ENCODE data around the gene FKBP14.

Gene FKBP14

DNA sequence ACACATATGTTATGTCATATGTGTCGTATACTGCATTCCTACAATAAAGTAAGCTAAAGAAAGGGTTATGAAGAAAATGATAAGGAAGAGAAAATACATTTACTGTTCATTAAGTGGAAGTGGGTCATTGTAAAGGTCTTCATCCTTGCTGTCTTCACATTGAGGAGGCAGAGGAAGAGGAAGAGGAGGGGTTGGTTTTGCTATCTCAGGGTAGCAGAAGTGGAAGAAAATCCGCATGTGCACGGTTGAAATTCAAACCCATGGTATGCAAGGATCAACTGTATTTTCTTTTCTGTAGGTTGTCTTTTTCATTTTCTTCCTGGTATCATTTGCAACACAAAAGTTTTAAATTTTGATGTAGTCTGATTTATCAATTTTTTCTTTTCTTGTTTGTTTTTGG lies 8.0 kb upstream of the FKBP14 start:
- Histone ChIP-seq H3K4me3 (ENCODE audit: low read length in 2 of 2) (no peak overlapping the region), H3K27ac (replicated peaks; ENCODE audit: low read length) (no peak overlapping the region), H3K9ac (ENCODE audit: low read depth, low read length, poor library complexity) (no peak overlapping the region), H2BK15ac (ENCODE audit: low read length) (no peak overlapping the region), H2BK120ac (ENCODE audit: low read depth, low read length) (no peak overlapping the region), H2AFZ (ENCODE audit: low read length) (no peak overlapping the region), H3K18ac (ENCODE audit: low read length) (no peak overlapping the region), H4K91ac (ENCODE audit: low read depth, low read length, poor library complexity) (no peak overlapping the region), H3K79me1 (ENCODE audit: low read depth, low read length) (peaks cover 8% of the 10 kb centered on the region), H3K23ac (ENCODE audit: low read depth, low read length, poor library complexity) (no peak overlapping the region), H3K4me1 (ENCODE audit: control insufficient read depth in 2 of 2, insufficient read depth in 1 of 2, low read depth in 1 of 2, low read length in 2 of 2) (peaks cover 8 to 9% of the 10 kb centered on the region in 2 donors), H3K4ac (ENCODE audit: low read length) (no peak overlapping the region), H3K36me3 (replicated peaks in 1 of 2; ENCODE audit: control insufficient read depth in 2 of 2, insufficient read depth in 2 of 2, low read length in 2 of 2) (peaks cover 0 to 47% of the 10 kb centered on the region in 2 donors), H3K14ac (ENCODE audit: low read length) (no peak overlapping the region), H2AK5ac (ENCODE audit: low read depth, low read length) (no peak overlapping the region), H2BK12ac (ENCODE audit: low read length) (no peak overlapping the region), H4K8ac (ENCODE audit: low read depth, low read length) (no peak overlapping the region), H3K27me3 (ENCODE audit: control insufficient read depth in 3 of 3, insufficient read depth in 3 of 3, low read depth in 1 of 3, low read length in 3 of 3) (no peaks in the 10 kb centered on the region), H3K4me2 (ENCODE audit: insufficient read depth, low read length, poor library complexity, severe bottlenecking) (no peak overlapping the region), H3K9me3 (replicated peaks in 1 of 2; ENCODE audit: control insufficient read depth in 2 of 2, insufficient read depth in 1 of 2, low read depth in 1 of 2, low read length in 2 of 2) (no peaks in the 10 kb centered on the region), H2BK5ac (ENCODE audit: low read length) (no peak overlapping the region)
- DNase-seq (ENCODE audit: low spot score), result no peak
- no CpG with 5 or more reads among the region's 3 CpGs for WGBS, 2 donors (ENCODE audit: extremely low coverage in 2 of 2, insufficient read length in 2 of 2, insufficient replicate concordance in 1 of 2)

DNA sequence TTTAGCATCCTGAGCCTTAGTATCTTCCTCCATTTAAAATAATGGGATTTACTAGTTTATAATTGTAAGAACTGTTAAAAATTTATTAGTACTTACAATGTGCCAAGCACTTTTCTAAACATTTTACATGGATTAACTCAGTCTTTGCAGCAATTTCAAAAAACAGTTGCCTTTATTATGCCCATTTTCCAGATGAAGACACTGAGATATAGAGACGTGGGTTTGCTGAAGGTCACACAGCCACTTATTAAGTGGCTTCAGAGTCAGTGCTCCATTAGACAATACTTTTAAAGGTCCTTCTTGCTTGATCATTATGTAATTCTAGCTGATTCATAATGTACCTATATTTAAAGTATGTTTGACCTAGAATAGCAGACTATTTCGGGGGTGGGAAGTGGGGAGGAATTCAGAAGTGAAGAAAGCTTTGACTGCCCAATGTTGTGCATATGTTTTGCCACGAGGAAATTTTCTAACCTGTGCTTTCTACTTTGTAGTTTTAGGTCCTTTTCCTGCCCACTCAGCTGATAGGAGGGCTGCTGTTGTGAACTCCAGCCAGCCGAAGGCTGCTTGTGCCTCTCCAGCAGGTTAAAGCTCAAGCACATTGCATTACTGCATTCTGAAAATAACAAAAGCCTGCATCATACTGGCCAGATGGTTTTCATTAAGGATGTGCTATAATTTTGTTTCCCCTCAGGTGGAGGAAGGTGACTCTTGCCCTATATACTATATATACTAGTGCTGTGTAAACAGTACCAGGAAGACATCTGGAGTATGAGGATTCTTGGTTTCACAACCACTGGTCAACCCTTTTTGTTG lies 6.0 kb upstream of the FKBP14 start:
- Histone ChIP-seq H2AFZ (ENCODE audit: low read length) (no peak overlapping the region), H3K4me2 (ENCODE audit: insufficient read depth, low read length, poor library complexity, severe bottlenecking) (no peak overlapping the region), H3K27ac (replicated peaks; ENCODE audit: low read length) (no peak overlapping the region), H3K27me3 (ENCODE audit: control insufficient read depth in 3 of 3, insufficient read depth in 3 of 3, low read depth in 1 of 3, low read length in 3 of 3) (no peaks in the 10 kb centered on the region), H3K18ac (ENCODE audit: low read length) (no peak overlapping the region), H2BK120ac (ENCODE audit: low read depth, low read length) (no peak overlapping the region), H2BK5ac (ENCODE audit: low read length) (no peak overlapping the region), H3K9ac (ENCODE audit: low read depth, low read length, poor library complexity) (no peak overlapping the region), H3K4ac (ENCODE audit: low read length) (no peak overlapping the region), H4K91ac (ENCODE audit: low read depth, low read length, poor library complexity) (no peak overlapping the region), H3K4me3 (ENCODE audit: low read length in 2 of 2) (no peak overlapping the region), H2BK12ac (ENCODE audit: low read length) (no peak overlapping the region), H3K23ac (ENCODE audit: low read depth, low read length, poor library complexity) (no peak overlapping the region), H3K36me3 (replicated peaks in 1 of 2; ENCODE audit: control insufficient read depth in 2 of 2, insufficient read depth in 2 of 2, low read length in 2 of 2) (peaks cover 0 to 42% of the 10 kb centered on the region in 2 donors), H2AK5ac (ENCODE audit: low read depth, low read length) (no peak overlapping the region), H4K8ac (ENCODE audit: low read depth, low read length) (no peak overlapping the region), H2BK15ac (ENCODE audit: low read length) (no peak overlapping the region), H3K4me1 (ENCODE audit: control insufficient read depth in 2 of 2, insufficient read depth in 1 of 2, low read depth in 1 of 2, low read length in 2 of 2) (peaks cover 10 to 12% of the 10 kb centered on the region in 2 donors), H3K79me1 (ENCODE audit: low read depth, low read length) (peaks cover 11% of the 10 kb centered on the region), H3K9me3 (replicated peaks in 1 of 2; ENCODE audit: control insufficient read depth in 2 of 2, insufficient read depth in 1 of 2, low read depth in 1 of 2, low read length in 2 of 2) (no peaks in the 10 kb centered on the region), H3K14ac (ENCODE audit: low read length) (no peak overlapping the region)
- WGBS, 2 donors (ENCODE audit: extremely low coverage in 2 of 2, insufficient read length in 2 of 2, insufficient replicate concordance in 1 of 2), result no CpG with 5 or more reads among the region's 4 CpGs
- DNase-seq (ENCODE audit: low spot score), result no peak

DNA sequence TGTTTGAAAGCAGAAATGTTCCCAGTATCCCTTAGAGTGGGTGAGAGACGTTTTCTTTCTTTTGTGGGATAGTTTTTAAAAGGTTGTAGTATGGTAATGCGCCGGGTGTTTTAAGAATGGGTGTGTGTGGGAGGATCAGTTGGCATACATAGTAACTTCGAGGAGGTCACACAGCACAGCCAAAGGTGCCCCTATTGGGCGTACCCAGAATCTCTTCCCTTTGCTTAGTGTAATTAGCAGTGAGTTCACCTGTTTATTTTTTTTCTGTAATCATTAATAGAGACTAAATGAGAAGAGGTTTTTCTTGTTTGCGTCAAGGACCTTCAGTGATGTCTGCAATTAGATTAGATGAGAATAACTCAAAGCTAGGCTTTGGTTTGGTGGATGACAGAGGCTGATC lies 3.2 kb upstream of the FKBP14 start:
- H3K27ac ChIP-seq (replicated peaks; ENCODE audit: low read length), result no peak overlapping the region
- peak overlapping the region; percentile 21 for H3K4me2 ChIP-seq (ENCODE audit: insufficient read depth, low read length, poor library complexity, severe bottlenecking)
- peak overlapping the region in 1 of 2 donors; percentile 71 for H3K4me3 ChIP-seq (ENCODE audit: low read length in 2 of 2)
- peaks cover 0 to 20% of the 10 kb centered on the region in 2 donors for H3K36me3 ChIP-seq (replicated peaks in 1 of 2; ENCODE audit: control insufficient read depth in 2 of 2, insufficient read depth in 2 of 2, low read length in 2 of 2)
- H2BK120ac ChIP-seq (ENCODE audit: low read depth, low read length), result no peak overlapping the region
- H3K14ac ChIP-seq (ENCODE audit: low read length), result no peak overlapping the region
- H3K79me1 ChIP-seq (ENCODE audit: low read depth, low read length), result peaks cover 9% of the 10 kb centered on the region
- no peak overlapping the region for H3K9ac ChIP-seq (ENCODE audit: low read depth, low read length, poor library complexity)
- H3K9me3 ChIP-seq (replicated peaks in 1 of 2; ENCODE audit: control insufficient read depth in 2 of 2, insufficient read depth in 1 of 2, low read depth in 1 of 2, low read length in 2 of 2), result no peaks in the 10 kb centered on the region
- H2AFZ ChIP-seq (ENCODE audit: low read length), result no peak overlapping the region
- no peak overlapping the region for H2BK5ac ChIP-seq (ENCODE audit: low read length)
- H2AK5ac ChIP-seq (ENCODE audit: low read depth, low read length), result no peak overlapping the region
- H4K91ac ChIP-seq (ENCODE audit: low read depth, low read length, poor library complexity), result no peak overlapping the region
- peaks cover 11 to 13% of the 10 kb centered on the region in 2 donors for H3K4me1 ChIP-seq (ENCODE audit: control insufficient read depth in 2 of 2, insufficient read depth in 1 of 2, low read depth in 1 of 2, low read length in 2 of 2)
- no peak overlapping the region for H4K8ac ChIP-seq (ENCODE audit: low read depth, low read length)
- no peak overlapping the region for H3K4ac ChIP-seq (ENCODE audit: low read length)
- no peaks in the 10 kb centered on the region for H3K27me3 ChIP-seq (ENCODE audit: control insufficient read depth in 3 of 3, insufficient read depth in 3 of 3, low read depth in 1 of 3, low read length in 3 of 3)
- no peak overlapping the region for H3K18ac ChIP-seq (ENCODE audit: low read length)
- no peak overlapping the region for H2BK12ac ChIP-seq (ENCODE audit: low read length)
- H3K23ac ChIP-seq (ENCODE audit: low read depth, low read length, poor library complexity), result no peak overlapping the region
- no CpG with 5 or more reads among the region's 6 CpGs for WGBS, 2 donors (ENCODE audit: extremely low coverage in 2 of 2, insufficient read length in 2 of 2, insufficient replicate concordance in 1 of 2)
- no peak overlapping the region for H2BK15ac ChIP-seq (ENCODE audit: low read length)
- no peak for DNase-seq (ENCODE audit: low spot score)

DNA sequence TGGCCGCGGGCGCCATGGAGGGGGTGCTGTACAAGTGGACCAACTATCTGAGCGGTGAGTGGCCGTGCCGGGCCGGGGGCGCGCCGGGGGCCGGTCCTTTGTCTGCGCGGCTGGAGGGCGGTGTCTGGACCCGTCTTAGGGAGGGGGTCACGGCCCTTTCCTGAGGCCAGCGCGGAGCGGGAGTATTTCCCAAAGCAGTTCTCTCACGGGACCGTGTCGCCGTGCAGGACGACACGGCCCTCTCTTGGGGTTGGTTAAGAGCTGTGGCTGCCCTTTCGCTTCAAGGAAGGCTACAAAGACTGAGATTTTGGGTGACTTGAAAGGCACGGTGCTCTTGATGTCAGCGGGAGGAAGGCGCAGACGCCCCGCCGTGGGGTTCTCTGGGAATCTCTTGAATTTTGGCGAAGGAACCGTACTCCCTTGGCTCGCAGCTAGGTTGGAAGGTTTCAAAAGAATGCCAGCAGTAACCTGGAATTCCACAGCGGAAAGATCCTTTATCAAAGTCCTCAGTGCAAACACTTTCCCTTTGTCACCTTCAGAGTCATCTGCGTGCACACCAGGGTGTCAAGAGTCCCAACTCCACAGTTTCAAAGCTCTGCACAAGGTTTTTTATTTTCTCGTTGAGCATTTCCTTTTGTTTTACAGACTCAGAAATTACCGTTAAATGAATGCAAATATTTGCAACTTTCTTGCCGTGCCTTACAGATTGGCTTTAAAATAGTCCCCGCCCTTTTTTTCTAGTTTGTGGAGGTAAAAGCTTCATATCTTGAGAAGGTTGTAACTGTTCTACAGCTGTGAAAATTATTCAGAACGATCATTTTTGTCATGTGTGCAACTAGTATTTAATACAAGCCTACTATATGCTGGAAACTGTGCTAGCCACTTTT lies 2.5 kb upstream of the FKBP14 start:
- Histone ChIP-seq H3K4me3 (ENCODE audit: low read length in 2 of 2) (peak overlapping the region; percentile 71 to 86), H3K9ac (ENCODE audit: low read depth, low read length, poor library complexity) (peak overlapping the region; percentile 94), H3K14ac (ENCODE audit: low read length) (peak overlapping the region; percentile 65), H3K27ac (replicated peaks; ENCODE audit: low read length) (peak overlapping the region; percentile 86), H4K8ac (ENCODE audit: low read depth, low read length) (no peak overlapping the region), H3K4me1 (ENCODE audit: control insufficient read depth in 2 of 2, insufficient read depth in 1 of 2, low read depth in 1 of 2, low read length in 2 of 2) (peaks cover 11 to 13% of the 10 kb centered on the region in 2 donors), H2BK15ac (ENCODE audit: low read length) (peak overlapping the region; percentile 72), H3K4me2 (ENCODE audit: insufficient read depth, low read length, poor library complexity, severe bottlenecking) (peak overlapping the region; percentile 65), H3K79me1 (ENCODE audit: low read depth, low read length) (peaks cover 9% of the 10 kb centered on the region), H3K36me3 (replicated peaks in 1 of 2; ENCODE audit: control insufficient read depth in 2 of 2, insufficient read depth in 2 of 2, low read length in 2 of 2) (peaks cover 0 to 13% of the 10 kb centered on the region in 2 donors), H3K9me3 (replicated peaks in 1 of 2; ENCODE audit: control insufficient read depth in 2 of 2, insufficient read depth in 1 of 2, low read depth in 1 of 2, low read length in 2 of 2) (no peaks in the 10 kb centered on the region), H3K23ac (ENCODE audit: low read depth, low read length, poor library complexity) (peak overlapping the region; percentile 22), H4K91ac (ENCODE audit: low read depth, low read length, poor library complexity) (no peak overlapping the region), H2AK5ac (ENCODE audit: low read depth, low read length) (no peak overlapping the region), H2AFZ (ENCODE audit: low read length) (peak overlapping the region; percentile 92), H2BK5ac (ENCODE audit: low read length) (peak overlapping the region; percentile 78), H3K27me3 (ENCODE audit: control insufficient read depth in 3 of 3, insufficient read depth in 3 of 3, low read depth in 1 of 3, low read length in 3 of 3) (no peaks in the 10 kb centered on the region), H2BK120ac (ENCODE audit: low read depth, low read length) (no peak overlapping the region), H3K18ac (ENCODE audit: low read length) (peak overlapping the region; percentile 95), H2BK12ac (ENCODE audit: low read length) (no peak overlapping the region), H3K4ac (ENCODE audit: low read length) (no peak overlapping the region)
- no CpG with 5 or more reads among the region's 42 CpGs for WGBS, 2 donors (ENCODE audit: extremely low coverage in 2 of 2, insufficient read length in 2 of 2, insufficient replicate concordance in 1 of 2)
- DNase-seq (ENCODE audit: low spot score), result no peak

Data from neuronal stem cell (in vitro differentiated cells).